ENCODE results near the gene MAGOH. TPM values are rescaled to one million over a fixed set of nuclear protein-coding genes. Genes with fewer than 3 reads are reported as not detected.
A peak's percentile ranks its signal among the peaks of the same experiment; 100 is the strongest.

The MAGOH gene
- total RNA-seq, 1 experiment from 2014 or later, result 44.5 TPM

- DNase-seq (ENCODE audit: low read depth), result no peak
Observed at GRCh38 chr1:53270873-53271272, 32.6 kb upstream of the MAGOH start.

DNA sequence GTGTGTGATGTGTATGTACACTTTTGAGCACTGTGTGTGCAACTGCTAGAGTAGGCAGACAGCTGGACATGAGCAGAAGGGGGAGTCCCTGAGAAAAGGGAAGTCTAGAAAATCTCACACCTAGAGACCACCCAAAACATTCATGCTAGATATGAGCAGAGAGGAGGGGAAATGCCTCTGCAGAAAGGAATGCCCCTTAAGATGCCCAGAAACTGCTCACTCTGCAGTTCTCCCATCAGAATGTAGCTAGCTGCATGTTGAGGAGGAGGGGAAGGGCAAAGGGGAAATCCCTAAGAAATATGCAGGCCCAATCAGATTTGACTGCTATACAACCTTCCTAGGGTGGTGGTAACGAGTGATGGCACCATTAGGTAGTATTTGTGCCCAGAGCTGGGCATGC, 31.8 kb upstream of the MAGOH start:
- DNase-seq (ENCODE audit: low read depth), result no peak

DNA sequence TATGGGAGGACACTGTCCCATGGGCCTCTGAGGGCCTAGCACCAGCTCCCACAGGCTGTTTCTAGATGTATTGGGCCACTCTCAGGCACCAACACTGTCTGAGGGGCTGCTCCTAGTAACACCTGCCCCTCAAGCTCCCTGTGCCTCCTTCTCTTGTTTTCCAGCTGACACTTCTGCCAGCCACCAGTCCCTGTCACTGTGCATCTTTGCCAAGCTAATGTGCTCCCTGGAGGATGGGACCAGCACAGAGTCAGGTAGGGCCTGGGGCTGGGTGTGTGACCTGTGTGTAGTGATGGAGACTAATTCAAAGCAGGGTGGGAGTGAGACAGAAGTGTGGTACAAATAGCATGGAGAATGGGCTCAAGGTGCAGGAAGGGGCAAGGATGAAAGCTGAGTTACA, 29.4 kb upstream of the MAGOH start:
- no peak for DNase-seq (ENCODE audit: low read depth)

DNA sequence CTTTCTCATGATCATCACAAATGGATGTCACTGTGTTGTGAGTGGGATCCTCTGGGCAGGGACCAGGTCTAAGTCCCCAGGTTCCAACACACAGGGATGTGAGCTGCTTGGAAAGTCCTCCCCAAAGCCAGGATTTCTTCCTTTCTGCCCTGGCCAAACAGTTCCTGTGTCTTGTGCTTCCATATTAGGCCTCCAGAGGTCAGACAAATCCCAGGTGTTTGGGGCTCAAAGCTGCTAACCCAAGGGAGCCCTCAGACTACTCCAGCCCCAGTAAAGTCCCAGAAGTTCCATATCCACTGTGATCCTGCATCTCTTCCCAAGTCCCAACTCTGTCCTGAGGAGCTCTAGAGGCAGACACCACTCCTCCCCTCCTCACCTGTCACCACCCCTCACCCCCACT, 27.7 kb upstream of the MAGOH start:
- DNase-seq (ENCODE audit: low read depth), result peak; percentile 10

GRCh38 chr1:53265581-53265980, 27.3 kb upstream of the MAGOH start:
- no peak for DNase-seq (ENCODE audit: low read depth)

GRCh38 chr1:53264048-53264447, 25.7 kb upstream of the MAGOH start:
- no peak for DNase-seq (ENCODE audit: low read depth)

GRCh38 chr1:53262000-53262399, 23.7 kb upstream of the MAGOH start:
- DNase-seq (ENCODE audit: low read depth), result no peak

GRCh38 chr1:53260631-53261247, 22.4 kb upstream of the MAGOH start:
- DNase-seq (ENCODE audit: low read depth), result no peak

DNA sequence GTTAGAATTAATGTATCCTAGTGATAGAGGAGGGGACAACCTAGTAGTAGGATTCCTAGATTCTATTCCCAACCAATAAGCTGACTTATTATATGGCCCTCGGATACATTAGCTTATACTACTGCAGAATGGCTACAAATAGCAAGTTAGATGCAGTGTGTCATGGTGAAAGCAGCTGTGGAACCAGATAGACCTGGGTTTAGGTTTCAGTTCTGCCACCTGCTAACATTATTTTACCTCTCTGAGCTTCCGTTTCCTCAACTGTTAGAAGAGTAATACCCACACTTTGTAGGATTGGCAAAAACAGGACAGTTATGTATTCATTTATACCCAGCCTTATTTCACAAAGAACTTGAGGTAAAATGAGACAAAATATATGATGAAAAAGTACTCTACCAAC, 21.6 kb upstream of the MAGOH start:
- no peak for DNase-seq (ENCODE audit: low read depth)

DNA sequence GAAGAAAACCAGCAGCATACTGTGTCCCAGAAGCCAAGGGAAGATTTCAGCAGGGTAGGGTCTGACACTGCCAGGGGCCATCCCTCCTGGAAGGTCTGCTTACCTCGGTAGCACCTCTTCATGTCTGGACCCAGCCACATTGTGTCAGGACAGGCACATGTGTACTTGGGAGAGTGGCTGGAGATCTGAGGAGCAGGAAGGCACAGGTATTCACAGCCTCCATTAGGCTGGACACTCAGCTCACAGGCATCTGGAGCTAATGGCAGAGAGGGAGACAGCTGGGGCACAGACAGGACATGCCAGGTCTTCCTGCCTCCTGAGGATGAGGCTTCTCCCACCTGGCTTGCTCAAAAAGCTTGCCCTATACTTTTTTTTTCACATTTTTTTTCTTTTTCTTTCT, 19.9 kb upstream of the MAGOH start:
- no peak for DNase-seq (ENCODE audit: low read depth)

GRCh38 chr1:53257454-53258081, 19.2 kb upstream of the MAGOH start:
- no peak for DNase-seq (ENCODE audit: low read depth)

DNA sequence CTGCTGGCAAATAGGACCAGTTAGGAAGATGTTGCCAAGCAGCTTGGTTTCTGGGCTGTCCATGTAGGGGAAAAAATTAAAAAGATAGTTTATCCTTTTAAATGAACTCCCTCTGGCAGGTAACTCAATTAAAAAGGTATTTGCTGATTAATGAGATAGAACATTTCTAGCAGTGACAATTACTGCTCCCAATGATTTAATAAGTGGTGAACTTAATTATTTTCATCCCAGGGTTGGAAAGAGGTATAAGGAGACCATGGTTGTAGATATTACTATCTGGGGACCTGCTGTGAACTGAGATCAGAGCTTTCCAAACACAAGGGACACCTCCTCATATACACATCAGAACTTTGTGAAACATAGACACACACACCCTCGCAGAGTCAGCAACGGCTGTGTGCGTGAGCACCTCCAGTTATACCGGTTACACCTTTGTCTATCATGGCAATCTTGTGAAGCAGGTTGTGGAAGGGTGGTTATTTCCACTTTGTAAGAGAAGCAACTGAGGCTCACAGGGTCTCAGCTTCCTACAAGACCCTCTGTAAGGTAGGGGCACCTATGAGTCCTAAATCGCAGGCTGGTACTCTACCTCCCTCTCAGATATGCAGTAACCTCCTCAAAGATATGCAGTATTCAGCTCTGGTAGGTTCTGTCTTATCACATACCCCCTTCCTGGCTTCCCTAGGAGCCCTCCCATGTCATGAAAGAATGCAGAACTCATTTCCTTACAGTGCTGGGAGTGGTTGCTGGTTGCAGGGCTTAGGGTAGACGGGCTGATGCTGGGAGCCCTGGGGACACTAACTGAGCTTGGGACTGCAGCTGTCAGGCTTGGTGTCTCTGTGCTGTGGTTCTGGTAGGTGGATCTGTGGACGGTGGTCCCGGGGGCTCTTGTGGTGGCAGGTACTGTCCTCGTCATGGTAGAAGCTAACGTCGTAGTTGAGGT, 18.5 kb upstream of the MAGOH start:
- DNase-seq (ENCODE audit: low read depth), result no peak

GRCh38 chr1:53255031-53255430, 16.7 kb upstream of the MAGOH start:
- no peak for DNase-seq (ENCODE audit: low read depth)

DNA sequence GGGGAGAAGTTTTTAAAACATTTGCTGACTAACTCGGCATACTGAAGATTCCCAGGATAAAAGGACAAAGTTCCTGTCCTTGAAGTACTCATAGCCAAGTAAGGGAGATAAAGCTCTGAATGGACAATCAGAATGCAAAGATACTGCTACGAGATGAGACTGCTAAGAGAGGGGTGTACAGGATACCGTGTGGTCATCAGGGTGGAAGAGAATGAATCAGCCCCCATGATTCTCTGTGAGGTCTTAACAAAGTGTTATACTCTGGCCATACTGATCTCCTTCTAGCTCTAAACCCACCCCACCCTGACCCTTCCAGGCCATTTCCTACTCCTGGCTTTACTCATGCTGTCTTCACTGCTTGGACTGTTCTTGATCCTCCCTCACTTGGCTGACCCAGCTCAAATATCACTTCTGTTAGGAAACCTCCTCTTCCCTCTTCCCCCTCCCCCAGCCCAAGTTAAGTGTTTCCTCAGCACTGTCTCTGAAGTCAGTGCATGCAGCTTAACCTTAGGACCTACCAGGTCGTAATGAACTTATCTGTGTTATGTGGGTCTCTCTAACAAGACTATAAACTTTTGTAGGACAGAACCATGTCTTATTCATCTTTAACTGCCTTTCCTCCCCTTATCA, 15.8 kb upstream of the MAGOH start:
- DNase-seq (ENCODE audit: low read depth), result no peak

DNA sequence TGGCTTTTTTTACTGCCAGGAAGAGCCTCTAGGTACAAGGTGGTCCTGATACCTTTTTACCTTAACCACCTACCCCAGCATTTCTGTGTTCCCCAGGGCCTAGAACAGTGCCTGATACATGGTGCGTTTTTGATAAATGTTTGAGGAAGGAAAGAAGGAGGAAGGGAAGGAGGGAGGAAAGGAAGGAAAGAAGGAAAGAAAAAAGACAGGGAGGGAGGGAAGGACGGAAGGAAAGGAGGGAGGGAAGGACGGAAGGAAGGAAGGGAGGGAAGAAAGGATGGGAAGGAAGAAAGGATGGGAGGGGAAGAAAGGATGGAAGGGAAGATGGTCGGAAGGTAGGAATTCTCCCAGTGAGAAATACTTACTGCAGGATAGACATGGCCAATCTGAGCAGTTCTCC, 12.0 kb upstream of the MAGOH start:
- no peak for DNase-seq (ENCODE audit: low read depth)

DNA sequence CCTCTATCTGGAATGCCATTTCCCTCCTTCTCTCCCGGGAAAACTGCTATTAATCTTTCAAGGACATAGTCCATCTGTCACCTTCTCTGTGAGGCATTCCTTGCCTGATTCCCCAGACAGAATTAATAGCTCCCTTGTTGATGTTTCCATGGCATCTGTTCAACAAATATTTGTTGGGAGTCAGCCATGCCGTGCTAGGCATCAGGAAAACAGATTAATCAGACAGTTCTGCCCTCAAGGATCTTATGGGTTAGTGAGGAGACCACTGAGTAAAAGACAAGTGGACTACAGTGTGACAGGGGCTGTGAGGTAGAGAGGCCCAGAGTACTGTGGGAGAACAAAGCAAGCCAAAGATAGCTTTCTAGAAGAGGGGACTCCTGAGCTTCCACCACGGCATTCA, 11.4 kb upstream of the MAGOH start:
- DNase-seq (ENCODE audit: low read depth), result no peak

GRCh38 chr1:53246261-53247134, 8.2 kb upstream of the MAGOH start:
- DNase-seq (ENCODE audit: low read depth), result no peak

DNA sequence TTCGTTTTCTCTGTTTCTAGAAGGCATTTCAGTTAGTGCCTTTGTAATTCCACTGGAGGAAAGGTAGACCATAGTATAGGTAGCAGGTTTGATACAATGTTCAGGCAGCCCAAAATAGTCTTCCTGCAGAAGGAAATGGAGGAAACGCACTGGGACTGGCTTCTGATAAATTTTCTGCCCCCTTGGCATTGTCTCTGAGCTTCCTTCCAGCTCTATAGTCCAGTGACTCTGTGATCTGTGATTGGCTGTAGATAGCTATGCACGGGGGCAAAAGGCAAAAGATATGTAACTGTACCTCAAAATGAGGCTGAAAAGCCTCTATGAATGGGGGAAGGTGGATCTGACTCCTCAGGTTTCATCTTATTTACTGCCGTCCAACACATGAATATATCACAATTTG, 5.8 kb upstream of the MAGOH start:
- no peak for DNase-seq (ENCODE audit: low read depth)

DNA sequence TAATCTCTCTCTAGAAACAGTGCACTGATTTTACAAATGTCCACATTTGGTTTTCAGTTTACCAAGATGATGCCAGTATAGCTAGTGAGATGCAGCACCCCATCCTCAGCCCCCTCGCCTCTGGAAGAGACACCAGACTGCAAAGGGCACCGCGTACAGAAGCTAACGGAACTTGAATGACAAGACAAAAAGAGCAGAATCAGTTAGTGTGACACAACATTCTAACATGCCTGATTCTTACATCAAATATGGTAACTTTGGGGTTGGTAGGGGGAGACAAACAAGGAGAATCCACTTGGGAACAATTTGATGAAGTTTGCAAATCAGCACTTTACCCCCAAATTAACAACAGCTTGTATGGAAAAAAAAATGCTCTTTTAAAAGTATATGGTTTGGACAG, 4.1 kb upstream of the MAGOH start:
- no peak for DNase-seq (ENCODE audit: low read depth)

DNA sequence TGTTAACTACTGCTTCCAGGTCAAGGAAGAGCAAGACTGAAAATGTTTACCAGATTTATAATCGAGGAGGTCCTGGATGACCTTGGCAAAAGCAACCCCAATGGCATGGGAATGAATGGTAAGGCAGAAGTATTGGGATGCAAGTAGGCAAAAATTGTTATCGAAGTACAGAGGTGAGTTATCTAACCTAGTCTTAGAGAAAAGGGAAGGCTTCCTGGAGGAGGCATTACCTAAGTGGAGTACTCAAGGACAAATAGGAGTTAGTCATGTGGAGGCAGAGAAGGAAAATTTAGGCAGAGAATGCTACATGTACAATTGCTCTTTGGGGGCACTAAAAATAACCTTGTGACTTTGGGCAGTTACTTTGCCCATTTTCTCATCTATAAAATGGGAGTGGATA, 3.5 kb upstream of the MAGOH start:
- DNase-seq (ENCODE audit: low read depth), result no peak

DNA sequence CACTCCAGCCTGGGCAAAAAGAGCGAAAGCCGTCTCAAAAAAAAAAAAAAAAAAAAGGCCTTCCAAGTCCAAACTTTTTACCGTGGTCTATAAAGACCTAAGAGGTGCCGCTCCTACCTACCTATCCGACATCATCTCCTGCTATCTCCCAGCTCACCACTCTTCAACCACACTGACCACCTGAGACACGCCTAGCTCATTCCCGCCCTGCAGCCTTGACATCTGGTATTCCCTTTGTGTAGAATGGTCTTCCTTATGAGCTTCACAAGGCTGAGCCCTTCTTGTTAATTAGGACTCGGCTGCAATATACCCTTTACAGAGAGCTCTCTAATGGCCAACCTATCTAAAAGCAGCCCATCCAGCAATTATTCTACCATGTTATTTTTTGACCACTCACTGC, 680 bp downstream of the MAGOH start:
- DNase-seq (ENCODE audit: low read depth), result no peak

DNA sequence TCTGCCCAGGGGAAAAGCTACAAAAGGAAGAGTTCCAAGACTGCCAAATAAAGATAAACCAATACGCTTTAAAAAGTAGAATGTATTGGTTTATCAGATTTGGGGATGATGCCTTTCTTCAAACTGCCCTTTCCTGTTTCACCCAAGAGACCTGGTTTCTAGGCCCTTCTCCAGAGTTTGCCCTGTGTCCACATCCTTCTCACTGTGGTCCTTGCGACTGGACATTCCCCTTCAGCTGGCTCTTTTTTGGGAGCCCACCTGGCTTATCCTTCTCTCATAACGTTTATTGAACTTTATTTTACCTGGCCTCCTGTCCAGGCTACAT, 17.4 kb downstream of the MAGOH start:
- DNase-seq (ENCODE audit: low read depth), result no peak

All from RPMI7951 (cell line).